Uterus (tissue), 4 donors: ENCODE results near the gene PUM2. TPM values are rescaled to one million over a fixed set of nuclear protein-coding genes. Genes with fewer than 3 reads are reported as not detected.

Experiments
- DNase-seq, 2 donors: peaks; one replicate each; pipeline ENCODE4 v3.0.0-alpha.2; 2019 to 2020
- H3K27ac ChIP-seq, 2 donors: fragments of 200-600 bp; sonication (generic); 1 replicate in 1 of 2; 2 replicates in 1 of 2; pipeline ENCODE4 v1.5.1; 2016 to 2018
- H3K27me3 ChIP-seq, 2 donors: fragments of 200-600 bp; sonication (generic); one replicate each; pipeline ENCODE4 v1.5.1; 2018 to 2019; ENCODE audit warnings: control low read depth in 1 of 2
- H3K36me3 ChIP-seq, 2 donors: fragments of 200-600 bp; sonication (generic); one replicate each; pipeline ENCODE4 v1.5.1; 2019; ENCODE audit warnings: control low read depth in 1 of 2
- H3K4me1 ChIP-seq, 2 donors: fragments of 200-600 bp; sonication (generic); one replicate each; pipeline ENCODE4 v1.5.1; 2018 to 2019; ENCODE audit warnings: control low read depth in 1 of 2
- H3K4me3 ChIP-seq, 2 donors: fragments of 200-600 bp; sonication (generic); 1 replicate in 1 of 2; 2 replicates in 1 of 2; pipeline ENCODE4 v1.5.1; 2018 to 2019; ENCODE audit warnings: mild to moderate bottlenecking in 1 of 2
- H3K9me3 ChIP-seq, 2 donors: fragments of 200-600 bp; sonication (generic); one replicate each; pipeline ENCODE4 v1.5.1; 2019; ENCODE audit warnings: control low read depth in 1 of 2
- CTCF ChIP-seq, 4 experiments: fragments of 200-600 bp in 2 of 4; fragments of 450-650 bp in 2 of 4; sonication (generic) in 2 of 4; IDR thresholded peaks; one replicate each; pipeline ENCODE4 v1.5.1; 2016 to 2019; ENCODE audit warnings: antibody characterized with exemption in 4 of 4, mild to moderate bottlenecking in 2 of 4, moderate library complexity in 1 of 4
- POLR2A ChIP-seq, 2 donors: fragments of 450-650 bp; IDR thresholded peaks; one replicate each; pipeline ENCODE4 v1.6.1; 2016; ENCODE audit warnings: antibody characterized with exemption in 2 of 2, mild to moderate bottlenecking in 1 of 2, moderate library complexity in 1 of 2
- intact Hi-C: fragments of 100-400 bp; cut with DNase I; formaldehyde crosslinking; loops from one replicate; pipeline ENCODE4 v1.15.1; 2023; ENCODE audit warnings: low total_unique reads
- total RNA-seq, 4 donors: library from RNA; depleted of rRNA in 3 of 4; stranded (reverse); fragments of >200 nt in 3 of 4; gene quantifications; one replicate each; pipeline versions ENCODE4 v1.1.0 to v1.2.4, GENCODE V29; 2014 to 2023
- donor health status: DM: yes; HTN: yes; CAD: no.

The PUM2 gene
- total RNA-seq, 4 donors from 2014 or later = 51.0 to 138 (median 103) TPM

- H3K9me3 ChIP-seq = no peaks in the 10 kb centered on the region
- H3K4me3 ChIP-seq = no peak overlapping the region
- DNase-seq = no peak
- TF ChIP-seq CTCF (IDR thresholded peaks at IDR 0.05) (no peak), POLR2A (IDR thresholded peaks at IDR 0.05) (no peak)
- intact Hi-C loops = no loop called here
- no peak overlapping the region for H3K27ac ChIP-seq
- peaks cover 0 to 12% of the 10 kb centered on the region in 2 donors for H3K4me1 ChIP-seq
- H3K27me3 ChIP-seq = no peaks in the 10 kb centered on the region
- no peaks in the 10 kb centered on the region for H3K36me3 ChIP-seq
Observed at GRCh38 chr2:20222014-20222768, 128.5 kb downstream of the PUM2 start.

- DNase-seq = no peak
- H3K36me3 ChIP-seq = no peaks in the 10 kb centered on the region
- H3K27ac ChIP-seq = no peak overlapping the region
- H3K4me1 ChIP-seq = peaks cover 0 to 12% of the 10 kb centered on the region in 2 donors
- no peak for TF ChIP-seq CTCF (IDR thresholded peaks at IDR 0.05)
- TF ChIP-seq POLR2A (IDR thresholded peaks at IDR 0.05) = no peak
- no peak overlapping the region for H3K4me3 ChIP-seq
- intact Hi-C loops = no loop called here
- no peaks in the 10 kb centered on the region for H3K27me3 ChIP-seq
- no peaks in the 10 kb centered on the region for H3K9me3 ChIP-seq
Observed at GRCh38 chr2:20221555-20221973, 129.1 kb downstream of the PUM2 start.

GRCh38 chr2:20220806-20221554, 129.7 kb downstream of the PUM2 start:
- Histone ChIP-seq H3K27me3 (no peaks in the 10 kb centered on the region), H3K4me1 (peaks cover 0 to 12% of the 10 kb centered on the region in 2 donors), H3K36me3 (no peaks in the 10 kb centered on the region), H3K27ac (no peak overlapping the region), H3K9me3 (no peaks in the 10 kb centered on the region), H3K4me3 (no peak overlapping the region)
- intact Hi-C loops = no loop called here
- TF ChIP-seq CTCF (IDR thresholded peaks at IDR 0.05) (no peak), POLR2A (IDR thresholded peaks at IDR 0.05) (no peak)
- no peak for DNase-seq

- H3K4me3 ChIP-seq = no peak overlapping the region
- H3K27me3 ChIP-seq = no peaks in the 10 kb centered on the region
- intact Hi-C loops = no loop called here
- H3K36me3 ChIP-seq = no peaks in the 10 kb centered on the region
- H3K27ac ChIP-seq = no peak overlapping the region
- no peak for DNase-seq
- TF ChIP-seq CTCF (IDR thresholded peaks at IDR 0.05) (no peak), POLR2A (IDR thresholded peaks at IDR 0.05) (no peak)
- peaks cover 0 to 12% of the 10 kb centered on the region in 2 donors for H3K4me1 ChIP-seq
- no peaks in the 10 kb centered on the region for H3K9me3 ChIP-seq
Observed at GRCh38 chr2:20219763-20220380, 130.8 kb downstream of the PUM2 start.
